D721Med (cell line): ENCODE data around the gene EPB41L1.

Experiments used
- DNase-seq: peaks from one replicate; pipeline ENCODE4 v3.0.0; 2011; ENCODE audit warnings: low spot score; ENCODE audit not compliant: insufficient read length
- FAIRE-seq: peaks from 2 replicates; lab custom pipeline; 2011; peaks lifted over from hg19 to GRCh38; lab: Jason Lieb, UNC
- TF ChIP-seq, protein P1 (sequence below): IDR thresholded peaks from 2 replicates; pipeline ENCODE4 v1.5.1; 2012; ENCODE audit warnings: mild to moderate bottlenecking, control low read depth; ENCODE audit not compliant: insufficient read depth; ENCODE audit errors: missing control alignments

EPB41L1 gene

DNA sequence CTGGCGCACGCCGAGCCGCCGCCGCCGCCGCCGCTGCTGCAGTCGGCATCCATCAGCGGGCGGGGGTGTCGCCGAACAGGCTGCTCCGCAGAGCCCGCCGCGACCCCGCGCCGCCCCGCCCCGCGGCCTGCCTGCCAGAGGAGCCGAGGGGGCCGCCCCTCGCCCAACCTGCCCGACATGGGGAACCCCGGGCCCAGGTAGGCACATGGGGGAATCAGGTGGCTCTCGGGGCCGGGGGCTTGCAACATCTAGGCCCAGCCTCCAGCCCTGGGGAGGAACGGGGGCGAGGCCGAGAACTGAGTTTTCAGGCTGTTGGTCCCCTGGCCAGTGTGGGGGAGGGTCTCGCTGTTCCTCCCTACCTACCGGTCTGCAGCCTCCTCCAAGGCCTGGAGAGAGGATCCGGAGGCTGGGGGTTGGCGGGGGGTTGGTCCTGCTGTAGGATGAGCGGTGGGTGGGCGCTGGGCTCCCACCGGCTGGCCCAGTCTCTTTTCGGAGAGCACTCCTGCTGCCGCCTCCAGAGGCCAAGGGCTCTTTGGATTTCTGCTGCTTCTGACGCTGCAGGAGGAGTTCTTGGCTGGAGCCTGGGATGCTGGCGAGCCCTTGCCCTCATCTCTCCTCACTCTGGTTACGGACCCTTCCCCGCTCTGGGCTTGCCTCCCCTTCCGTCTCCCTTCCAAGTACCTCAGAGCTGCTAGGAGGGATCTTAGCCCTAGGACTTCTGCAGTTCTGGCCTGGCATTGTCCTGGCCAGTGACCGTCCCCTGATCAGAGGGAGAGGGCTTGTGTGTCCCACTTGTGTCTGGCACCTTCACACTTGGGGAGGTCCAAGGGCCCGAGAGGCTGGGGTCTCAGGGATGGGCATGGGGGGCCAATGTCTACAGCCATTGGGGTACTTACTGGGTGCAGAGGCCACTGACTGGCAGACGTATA is at the start of gene EPB41L1:
EPB41L1 (plus strand) TSS at position 41 of the 929 bp plus-strand sequence. CDS start 19,038 bp downstream, outside the sequence.
- DNase-seq, result no peak
- TF ChIP-seq, protein P1, sequence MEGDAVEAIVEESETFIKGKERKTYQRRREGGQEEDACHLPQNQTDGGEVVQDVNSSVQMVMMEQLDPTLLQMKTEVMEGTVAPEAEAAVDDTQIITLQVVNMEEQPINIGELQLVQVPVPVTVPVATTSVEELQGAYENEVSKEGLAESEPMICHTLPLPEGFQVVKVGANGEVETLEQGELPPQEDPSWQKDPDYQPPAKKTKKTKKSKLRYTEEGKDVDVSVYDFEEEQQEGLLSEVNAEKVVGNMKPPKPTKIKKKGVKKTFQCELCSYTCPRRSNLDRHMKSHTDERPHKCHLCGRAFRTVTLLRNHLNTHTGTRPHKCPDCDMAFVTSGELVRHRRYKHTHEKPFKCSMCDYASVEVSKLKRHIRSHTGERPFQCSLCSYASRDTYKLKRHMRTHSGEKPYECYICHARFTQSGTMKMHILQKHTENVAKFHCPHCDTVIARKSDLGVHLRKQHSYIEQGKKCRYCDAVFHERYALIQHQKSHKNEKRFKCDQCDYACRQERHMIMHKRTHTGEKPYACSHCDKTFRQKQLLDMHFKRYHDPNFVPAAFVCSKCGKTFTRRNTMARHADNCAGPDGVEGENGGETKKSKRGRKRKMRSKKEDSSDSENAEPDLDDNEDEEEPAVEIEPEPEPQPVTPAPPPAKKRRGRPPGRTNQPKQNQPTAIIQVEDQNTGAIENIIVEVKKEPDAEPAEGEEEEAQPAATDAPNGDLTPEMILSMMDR, result no peak
- no peak for FAIRE-seq

DNA sequence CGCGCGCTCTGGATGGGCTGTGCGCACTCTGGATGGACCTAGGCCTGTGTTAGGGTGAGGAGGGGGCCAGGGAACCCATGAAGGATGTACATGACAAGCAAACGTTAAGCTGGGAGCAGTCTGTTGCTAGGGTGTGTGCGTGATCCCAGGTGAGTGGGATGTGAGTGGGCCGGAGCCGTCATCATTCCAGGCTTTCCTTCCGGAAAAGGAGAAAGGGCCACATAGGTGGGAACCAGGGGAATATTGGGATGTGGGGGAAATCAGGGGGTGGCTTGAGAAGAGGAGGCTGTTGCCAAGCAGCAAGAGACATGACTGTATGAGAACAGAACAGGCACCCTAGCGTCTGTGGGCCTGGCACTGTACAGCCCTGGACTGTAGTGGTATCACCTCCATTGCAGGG is 49.7 kb upstream of the EPB41L1 start:
- no peak for DNase-seq
- FAIRE-seq, result no peak
- TF ChIP-seq, protein P1, result no peak

DNA sequence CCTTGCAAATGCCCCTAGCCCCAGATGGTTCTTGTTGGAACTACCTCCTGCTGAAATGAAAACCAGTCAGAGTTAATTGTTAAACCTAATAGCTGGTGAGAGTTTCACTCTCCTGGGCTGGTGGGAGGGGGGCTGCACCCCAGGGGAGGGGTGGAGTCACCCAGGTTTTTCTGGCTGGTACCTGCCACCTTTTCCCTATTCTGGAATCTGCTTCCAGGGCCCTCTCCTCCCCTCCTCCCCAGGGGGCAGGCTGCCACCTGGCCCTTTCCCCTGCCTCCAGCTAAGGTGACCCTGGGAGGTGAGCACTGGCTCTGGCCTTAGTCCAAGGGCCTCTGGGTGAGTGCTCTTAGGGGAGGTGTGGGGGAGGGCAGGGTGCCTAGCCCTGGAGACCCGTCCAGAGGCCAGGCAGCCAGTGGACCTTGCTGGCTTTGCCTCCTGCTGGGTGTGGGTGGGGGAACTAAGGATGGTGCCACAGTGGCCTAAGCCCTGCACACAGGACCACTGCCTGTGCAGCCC is 48.8 kb upstream of the EPB41L1 start:
- FAIRE-seq (no peak), DNase-seq (no peak)
- TF ChIP-seq, protein P1, result no peak

DNA sequence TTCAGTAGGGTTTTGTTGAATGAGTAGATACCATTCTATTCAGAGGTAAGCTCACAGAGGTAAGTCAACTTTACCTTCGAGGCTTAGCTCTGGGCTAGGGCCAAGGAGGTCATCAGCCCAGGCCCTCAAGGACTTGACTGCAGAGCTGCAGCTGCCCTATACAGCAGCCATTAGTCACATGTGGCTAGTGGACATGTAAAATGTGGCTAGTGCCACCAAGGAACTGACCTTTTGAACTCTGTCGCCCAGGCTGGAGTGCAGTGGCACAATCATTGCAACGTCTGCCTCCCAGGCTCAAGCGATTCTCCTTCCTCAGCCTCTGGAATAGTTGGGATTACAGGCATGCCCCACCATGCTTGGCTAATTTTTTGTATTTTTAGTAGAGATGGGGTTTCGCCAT is 47.9 kb upstream of the EPB41L1 start:
- FAIRE-seq (no peak), DNase-seq (no peak)
- TF ChIP-seq, protein P1, result no peak

DNA sequence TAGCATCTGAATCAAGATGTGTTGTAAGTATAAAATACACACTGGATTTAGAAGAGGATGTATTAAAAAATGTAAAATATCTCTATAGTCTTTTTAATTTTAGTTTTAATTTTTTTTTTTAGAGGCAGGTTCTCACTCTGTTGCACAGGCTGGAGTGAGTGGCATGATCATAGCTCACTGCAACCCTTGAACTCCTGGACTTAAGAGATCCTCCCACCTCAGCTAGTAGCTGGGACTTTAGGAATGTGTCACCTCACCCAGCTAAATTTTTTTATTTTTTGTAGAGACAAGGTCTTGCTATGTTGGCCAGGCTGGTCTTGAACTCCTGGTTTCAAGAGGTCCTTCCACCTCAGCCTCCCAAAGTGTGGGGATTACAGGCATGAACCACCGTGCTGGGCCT is 46.7 kb upstream of the EPB41L1 start:
- DNase-seq (no peak), FAIRE-seq (no peak)
- TF ChIP-seq, protein P1, result no peak

DNA sequence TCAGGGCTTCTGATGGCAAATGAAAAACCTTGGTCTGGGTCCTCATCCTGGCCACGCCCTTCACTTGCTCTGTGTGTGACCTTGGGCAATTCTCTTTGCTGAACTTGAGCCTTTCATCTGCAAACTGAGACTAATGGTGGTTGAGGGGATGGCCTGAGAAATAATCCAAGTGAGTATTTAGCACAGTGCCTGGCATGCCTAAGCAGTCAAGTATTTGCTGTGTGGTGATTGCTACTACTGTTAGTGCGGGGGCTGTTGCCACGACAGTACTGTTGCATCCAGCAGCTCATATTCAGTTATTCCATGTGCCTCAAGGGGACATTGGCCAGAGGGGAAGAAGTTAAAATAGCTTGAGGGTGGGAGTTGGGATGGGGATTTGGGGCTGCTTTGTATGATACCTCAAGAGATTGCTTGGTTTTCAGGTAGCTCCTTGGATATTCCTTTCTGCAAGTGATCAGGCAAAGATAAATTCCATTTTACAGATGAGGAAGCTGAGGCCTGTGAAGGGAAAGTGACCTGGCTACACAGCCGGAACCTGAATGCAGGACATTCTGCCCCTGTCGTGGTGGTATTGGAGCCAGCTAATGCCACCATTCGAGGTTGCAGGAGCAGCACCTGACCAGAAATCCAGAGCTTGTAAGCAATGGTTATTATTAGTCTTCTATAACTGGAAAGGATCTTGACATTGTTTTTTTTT is 45.1 kb upstream of the EPB41L1 start:
- TF ChIP-seq, protein P1, result no peak
- no peak for DNase-seq
- no peak for FAIRE-seq

DNA sequence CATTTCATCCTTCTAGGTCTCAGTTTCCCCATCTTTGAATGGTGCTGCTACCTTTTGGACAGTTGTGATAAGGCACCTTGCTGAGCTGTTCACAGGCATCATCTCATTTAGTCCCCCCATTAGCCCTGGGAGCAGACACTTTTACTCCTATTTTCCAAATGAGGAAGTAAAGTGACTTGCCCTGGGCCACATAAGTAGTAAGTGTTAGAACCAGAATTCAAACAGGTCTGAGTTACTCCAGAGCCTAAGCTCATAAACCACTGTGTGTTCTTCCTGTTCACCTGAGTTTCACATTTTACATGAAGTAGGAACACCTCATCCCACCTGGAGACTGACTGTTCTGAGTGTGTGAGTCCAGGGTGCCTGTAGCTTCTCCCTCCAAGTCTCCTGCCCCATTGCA is 43.5 kb upstream of the EPB41L1 start:
- FAIRE-seq (no peak), DNase-seq (no peak)
- TF ChIP-seq, protein P1, result no peak
